OCI-LY7 (cell line): ENCODE measurements around the gene UVSSA. TPM values are rescaled to one million over a fixed set of nuclear protein-coding genes. Genes with fewer than 3 reads are reported as not detected.
"Not testable (repeated sequence)": the region's sequence is repeated elsewhere in the genome, so short reads cannot be mapped to it uniquely, and the experiment has no call there.

ENCODE experiments used
- BruUV-seq: library from RNA; stranded (reverse); fragments of 400-500 nt; replicated peaks from 2 replicates; lab custom pipeline; 2021; lab: Mats Ljungman, UMichigan
- CTCF ChIA-PET: fragments of 300-600 bp; sonication (Branson Sonifier 250); formaldehyde crosslinking; loops from one replicate; lab custom pipeline; 2022; ENCODE audit warnings: antibody characterized with exemption; ENCODE audit not compliant: unreplicated experiment; lab: Charles Lee
- POLR2A ChIA-PET: fragments of 300-600 bp; sonication (Branson Sonifier 250); formaldehyde crosslinking; loops from one replicate; lab custom pipeline; 2022; ENCODE audit warnings: antibody characterized with exemption; lab: Charles Lee
- DNase-seq: peaks from one replicate; pipeline ENCODE4 v3.0.0-alpha.2; 2015; ENCODE audit warnings: low spot score
- H2AFZ ChIP-seq: fragments of 200-600 bp; sonication (generic), shearing (Covaris generic); 2 replicates; pipeline ENCODE4 v1.6.1; 2014; ENCODE audit warnings: mild to moderate bottlenecking, antibody characterized with exemption, low read length, moderate library complexity
- H3K27ac ChIP-seq: fragments of 200-600 bp; sonication (generic); 2 replicates; pipeline ENCODE4 v1.5.1; 2014; ENCODE audit warnings: mixed run types, low read depth, mild to moderate bottlenecking, moderate library complexity, low read length, inconsistent platforms; ENCODE audit not compliant: poor library complexity, severe bottlenecking
- H3K36me3 ChIP-seq: fragments of 200-600 bp; sonication (generic); 2 replicates; pipeline ENCODE4 v1.6.1; 2014; ENCODE audit warnings: mild to moderate bottlenecking, antibody characterized with exemption, low read length, moderate library complexity, mixed read lengths; ENCODE audit not compliant: insufficient read depth
- H3K4me1 ChIP-seq: fragments of 200-600 bp; sonication (generic); 2 replicates; pipeline ENCODE4 v1.5.1; 2014; ENCODE audit warnings: mild to moderate bottlenecking, low read length; ENCODE audit not compliant: insufficient read depth, poor library complexity, severe bottlenecking
- H3K4me2 ChIP-seq: fragments of 200-600 bp; sonication (generic); 2 replicates; pipeline ENCODE4 v1.6.1; 2014; ENCODE audit warnings: mild to moderate bottlenecking, low read length
- H3K4me3 ChIP-seq: fragments of 200-600 bp; sonication (generic); 2 replicates; pipeline ENCODE4 v1.5.1; 2014; ENCODE audit warnings: mild to moderate bottlenecking, low read depth, low read length; ENCODE audit not compliant: poor library complexity, severe bottlenecking
- H3K79me2 ChIP-seq: fragments of 200-600 bp; sonication (generic); 2 replicates; pipeline ENCODE4 v1.6.1; 2016; ENCODE audit warnings: low read depth, mild to moderate bottlenecking, low read length, moderate library complexity, mixed read lengths; ENCODE audit not compliant: insufficient read depth
- H3K9me2 ChIP-seq: fragments of 200-600 bp; sonication (generic); 2 replicates; pipeline ENCODE4 v1.6.1; 2016; ENCODE audit warnings: mild to moderate bottlenecking, low read length, mixed read lengths; ENCODE audit not compliant: insufficient read depth
- H3K9me3 ChIP-seq: fragments of 200-600 bp; sonication (generic); 2 replicates; pipeline ENCODE4 v1.6.1; 2014; ENCODE audit warnings: mild to moderate bottlenecking, mixed run types, low read length, mixed read lengths
- H4K20me1 ChIP-seq: fragments of 200-600 bp; sonication (generic); 2 replicates; pipeline ENCODE4 v1.6.1; 2014; ENCODE audit warnings: mild to moderate bottlenecking, antibody characterized with exemption, low read length, moderate library complexity, mixed read lengths; ENCODE audit not compliant: insufficient read depth
- CTCF ChIP-seq: fragments of 200-600 bp; sonication (generic); conservative IDR thresholded peaks from 2 replicates; pipeline ENCODE4 v1.5.1; 2014; ENCODE audit warnings: mild to moderate bottlenecking, antibody characterized with exemption, low read length, moderate library complexity, mixed read lengths
- EZH2phosphoT487 ChIP-seq: fragments of 200-600 bp; sonication (generic); IDR thresholded peaks from 2 replicates; pipeline ENCODE4 v1.6.1; 2018; ENCODE audit warnings: low read depth, borderline replicate concordance, mild to moderate bottlenecking, mixed run types, antibody characterized with exemption, low read length, moderate library complexity, mixed read lengths
- intact Hi-C: fragments of 100-400 bp; cut with micrococcal nuclease; formaldehyde crosslinking; loops from one replicate; pipeline ENCODE4 v1.10.0; 2022; ENCODE audit not compliant: unreplicated experiment
- total RNA-seq, 2 experiments: library from RNA; depleted of rRNA in 1 of 2; stranded (reverse); fragments of >200 nt in 1 of 2; shearing (Covaris generic) in 1 of 2; gene quantifications; 2 replicates each; pipeline ENCODE4 v1.2.3, GENCODE V29; 2014 to 2022

UVSSA gene
- total RNA-seq, 2 experiments from 2014 or later, result 13.2 to 43.2 TPM

DNA sequence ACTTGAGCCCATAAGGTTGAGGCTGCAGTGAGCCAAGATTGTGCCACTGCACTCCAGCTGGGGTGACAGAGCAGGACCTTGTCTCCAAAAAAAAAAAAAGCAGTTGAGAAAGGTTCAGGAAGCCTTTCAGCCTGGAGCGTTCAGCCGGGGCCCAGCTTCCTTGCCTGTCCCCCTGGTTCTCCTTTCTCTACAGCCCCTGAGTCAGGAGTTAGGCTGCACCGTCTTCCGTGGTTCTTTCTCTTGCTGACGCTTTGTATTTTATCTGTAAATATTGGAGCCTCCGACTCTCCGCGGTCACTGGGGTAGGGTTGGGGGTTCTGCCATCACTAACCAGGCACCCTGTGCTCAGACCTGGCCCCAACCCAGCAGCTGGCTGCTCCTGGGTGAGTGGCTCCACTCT, 13.8 kb upstream of the UVSSA start:
- Histone ChIP-seq H3K27ac (no peak overlapping the region), H2AFZ (no peak overlapping the region), H3K4me2 (no peak overlapping the region), H3K4me1 (no peaks in the 10 kb centered on the region), H3K9me2 (no peaks in the 10 kb centered on the region), H3K4me3 (no peak overlapping the region), H3K36me3 (peaks cover 71% of the 10 kb centered on the region), H3K79me2 (no peaks in the 10 kb centered on the region), H4K20me1 (no peaks in the 10 kb centered on the region), H3K9me3 (no peaks in the 10 kb centered on the region)
- TF ChIP-seq EZH2phosphoT487, result no peak
- TF ChIP-seq CTCF, result no peak
- POLR2A ChIA-PET, result interaction anchor here (1.6 kb wide), 1 partner anchor 226 kb away, joined by 3 read pairs; no protein-coding TSS in a partner anchor
- CTCF ChIA-PET, result no interaction called here
- intact Hi-C loops, result no loop called here
- no TSS peak for BruUV-seq
- no peak for DNase-seq

- H3K9me3 ChIP-seq, H2AFZ ChIP-seq, BruUV-seq, DNase-seq, H3K79me2 ChIP-seq, H3K4me2 ChIP-seq, CTCF ChIA-PET, POLR2A ChIA-PET, H3K9me2 ChIP-seq, H3K27ac ChIP-seq, H3K4me3 ChIP-seq, intact Hi-C loops, H4K20me1 ChIP-seq, H3K4me1 ChIP-seq: not testable (repeated sequence)
- peaks cover 74% of the 10 kb centered on the region for H3K36me3 ChIP-seq
Observed at GRCh38 chr4:1333851-1334578, 13.0 kb upstream of the UVSSA start.

- no peaks in the 10 kb centered on the region for H4K20me1 ChIP-seq
- no peak overlapping the region for H3K4me3 ChIP-seq
- no TSS peak for BruUV-seq
- no peaks in the 10 kb centered on the region for H3K9me2 ChIP-seq
- no peak overlapping the region for H2AFZ ChIP-seq
- ChIA-PET POLR2A (no interaction called here), CTCF (no interaction called here)
- DNase-seq, result no peak
- H3K27ac ChIP-seq, result no peak overlapping the region
- no peaks in the 10 kb centered on the region for H3K9me3 ChIP-seq
- H3K36me3 ChIP-seq, result peaks cover 75% of the 10 kb centered on the region
- intact Hi-C loops, result no loop called here
- H3K4me1 ChIP-seq, result no peaks in the 10 kb centered on the region
- no peaks in the 10 kb centered on the region for H3K79me2 ChIP-seq
- no peak overlapping the region for H3K4me2 ChIP-seq
- TF ChIP-seq EZH2phosphoT487 (no peak), CTCF (no peak)
Observed at GRCh38 chr4:1334579-1334895, 12.5 kb upstream of the UVSSA start.

DNA sequence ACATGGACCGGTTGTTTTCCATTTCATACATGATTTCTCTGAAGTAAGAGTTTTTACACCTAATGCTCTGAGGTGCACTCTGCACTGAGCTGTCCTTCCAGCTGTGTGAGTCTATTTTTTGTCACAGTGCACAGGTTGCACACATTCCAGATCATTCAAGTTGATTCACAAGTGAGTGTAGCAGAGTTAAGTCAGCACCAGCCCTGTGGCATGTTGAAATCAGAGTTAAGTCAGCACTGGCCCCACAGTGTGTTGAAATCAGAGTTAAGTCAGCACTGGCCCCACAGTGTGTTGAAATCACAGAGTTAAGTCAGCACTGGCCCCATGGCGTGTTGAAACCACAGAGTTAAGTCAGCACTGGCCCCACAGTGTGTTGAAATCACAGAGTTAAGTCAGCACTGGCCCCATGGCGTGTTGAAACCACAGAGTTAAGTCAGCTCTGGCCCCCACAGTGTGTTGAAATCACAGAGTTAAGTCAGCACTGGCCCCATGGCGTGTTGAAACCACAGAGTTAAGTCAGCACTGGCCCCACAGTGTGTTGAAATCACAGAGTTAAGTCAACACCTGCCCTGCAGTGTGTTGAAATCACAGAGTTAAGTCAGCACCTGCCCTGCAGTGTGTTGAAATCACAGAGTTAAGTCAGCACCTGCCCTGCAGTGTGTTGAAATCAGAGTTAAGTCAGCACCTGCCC, 11.7 kb upstream of the UVSSA start:
- H3K9me2 ChIP-seq, H3K4me3 ChIP-seq, DNase-seq, H3K9me3 ChIP-seq, H3K4me1 ChIP-seq, H2AFZ ChIP-seq, CTCF ChIA-PET, BruUV-seq, H3K79me2 ChIP-seq, intact Hi-C loops, H4K20me1 ChIP-seq, POLR2A ChIA-PET, H3K4me2 ChIP-seq, H3K27ac ChIP-seq: not testable (repeated sequence)
- H3K36me3 ChIP-seq, result peaks cover 82% of the 10 kb centered on the region
